SK-N-SH (cell line): ENCODE measurements around the gene CFDP1. TPM values are rescaled to one million over a fixed set of nuclear protein-coding genes. Genes with fewer than 3 reads are reported as not detected.
A peak's percentile ranks its signal among the peaks of the same experiment; 100 is the strongest.

Source experiments
- CTCF ChIA-PET: fragments of 300-600, 350-600 bp; formaldehyde crosslinking; extraction: SDS; loops from one replicate; lab custom pipeline; 2021; lab: Yijun Ruan, JAX
- POLR2A ChIA-PET: fragments of 350-600 bp; sonication (Branson Sonifier 250); formaldehyde crosslinking; extraction: SDS; loops from one replicate; lab custom pipeline; 2020; ENCODE audit warnings: antibody characterized with exemption, inconsistent platforms; lab: Yijun Ruan, JAX
- DNase-seq: peaks from one replicate; pipeline ENCODE4 v3.0.0; 2012
- H2AFZ ChIP-seq: fragments of 200-600 bp; sonication (generic); 2 replicates; pipeline ENCODE4 v1.8.1; 2016; ENCODE audit warnings: antibody characterized with exemption, mild to moderate bottlenecking, low read depth
- H3F3A ChIP-seq: fragments of 200-600 bp; sonication (generic); replicated peaks from 2 replicates; pipeline ENCODE3; 2016; ENCODE audit warnings: antibody characterized with exemption, mild to moderate bottlenecking; ENCODE audit not compliant: insufficient read depth
- H3K27ac ChIP-seq, 2 experiments: fragments of 200-500 bp in 1 of 2; fragments of 200-600 bp in 1 of 2; sonication (Bioruptor generic) in 1 of 2; sonication (generic), shearing (Covaris generic) in 1 of 2; 2 replicates each; pipeline versions ENCODE4 v1.5.1 to v1.6.1; 2014 to 2016; ENCODE audit warnings: low read depth in 2 of 2, inconsistent platforms in 1 of 2, low read length in 1 of 2, mild to moderate bottlenecking in 1 of 2, mixed read lengths in 1 of 2
- H3K27me3 ChIP-seq: fragments of 200-600 bp; sonication (generic), shearing (Covaris generic); 2 replicates; pipeline ENCODE4 v1.6.1; 2016; ENCODE audit warnings: mixed run types; ENCODE audit not compliant: insufficient read depth
- H3K36me3 ChIP-seq, 2 experiments: fragments of 200-500 bp in 1 of 2; fragments of 200-600 bp in 1 of 2; sonication (Bioruptor generic) in 1 of 2; sonication (generic) in 1 of 2; replicated peaks in 1 of 2; 2 replicates each; pipeline versions ENCODE3 to v1.5.1; 2014 to 2016; ENCODE audit warnings: low read length in 1 of 2, mild to moderate bottlenecking in 1 of 2; ENCODE audit not compliant: insufficient read depth in 2 of 2, control insufficient read depth in 1 of 2
- H3K4me1 ChIP-seq, 2 experiments: fragments of 200-500 bp in 1 of 2; fragments of 200-600 bp in 1 of 2; sonication (Bioruptor generic) in 1 of 2; sonication (generic), shearing (Covaris generic) in 1 of 2; 2 replicates each; pipeline versions ENCODE4 v1.5.1 to v1.6.1; 2014 to 2016; ENCODE audit warnings: low read depth in 1 of 2, low read length in 1 of 2, mixed run types in 1 of 2; ENCODE audit not compliant: insufficient read depth in 2 of 2, control insufficient read depth in 1 of 2
- H3K4me2 ChIP-seq: fragments of 200-600 bp; sonication (generic), shearing (Covaris generic); 2 replicates; pipeline ENCODE4 v1.6.1; 2017; ENCODE audit warnings: mixed run types
- H3K4me3 ChIP-seq, 2 experiments: fragments of 200-500 bp in 1 of 2; fragments of 200-600 bp in 1 of 2; sonication (Bioruptor generic) in 1 of 2; sonication (generic), shearing (Covaris generic) in 1 of 2; 2 replicates each; pipeline versions ENCODE4 v1.5.1 to v1.8.1; 2014 to 2016; ENCODE audit warnings: low read depth in 2 of 2, inconsistent platforms in 1 of 2, low read length in 1 of 2, mild to moderate bottlenecking in 1 of 2, mixed read lengths in 1 of 2, moderate library complexity in 1 of 2
- H3K79me2 ChIP-seq: fragments of 200-600 bp; sonication (generic); 2 replicates; pipeline ENCODE4 v1.8.1; 2017; ENCODE audit warnings: mild to moderate bottlenecking; ENCODE audit not compliant: insufficient read depth
- H3K9ac ChIP-seq: fragments of 200-600 bp; sonication (generic); 2 replicates; pipeline ENCODE4 v1.6.1; 2017; ENCODE audit warnings: mixed run types
- H3K9me2 ChIP-seq: fragments of 200-600 bp; sonication (generic); 2 replicates; pipeline ENCODE4 v1.6.1; 2017; ENCODE audit warnings: mixed run types
- H3K9me3 ChIP-seq: fragments of 200-600 bp; sonication (generic); 2 replicates; pipeline ENCODE4 v1.6.1; 2017; ENCODE audit warnings: mixed run types, mild to moderate bottlenecking, moderate library complexity
- H4K20me1 ChIP-seq: fragments of 200-600 bp; sonication (generic); 2 replicates; pipeline ENCODE4 v1.6.1; 2017; ENCODE audit warnings: mild to moderate bottlenecking, mixed run types; ENCODE audit not compliant: insufficient read depth
- CTCF ChIP-seq: fragments of 200-600 bp; sonication (generic); IDR thresholded peaks from 2 replicates; pipeline ENCODE4 v1.6.1; 2017; ENCODE audit warnings: antibody characterized with exemption, mild to moderate bottlenecking, moderate library complexity
- ELF1 ChIP-seq: IDR thresholded peaks from 2 replicates; pipeline ENCODE4 v1.4.0; 2012
- EP300 ChIP-seq, 2 experiments: IDR thresholded peaks; 2 replicates each; pipeline versions ENCODE4 v1.4.0 to v1.6.1; 2012; ENCODE audit warnings: borderline replicate concordance in 1 of 2, low read depth in 1 of 2, low read length in 1 of 2
- EZH2phosphoT487 ChIP-seq: fragments of 200-600 bp; sonication (generic); IDR thresholded peaks from 2 replicates; pipeline ENCODE4 v1.6.1; 2017; ENCODE audit warnings: low read depth, mixed run types, mild to moderate bottlenecking, antibody characterized with exemption, moderate library complexity, borderline replicate concordance
- FOSL2 ChIP-seq: IDR thresholded peaks from 2 replicates; pipeline ENCODE4 v1.4.0; 2012; ENCODE audit warnings: low read depth, mild to moderate bottlenecking, moderate library complexity, borderline replicate concordance
- FOXJ3 ChIP-seq: sonication (generic); formaldehyde crosslinking; IDR thresholded peaks from 2 replicates; pipeline ENCODE4 v1.5.1; 2020; ENCODE audit warnings: mild to moderate bottlenecking, missing genetic modification reagents
- FOXM1 ChIP-seq: IDR thresholded peaks from 2 replicates; pipeline ENCODE4 v1.4.0; 2012; ENCODE audit warnings: low read depth, mild to moderate bottlenecking
- GABPA ChIP-seq: IDR thresholded peaks from 2 replicates; pipeline ENCODE4 v1.4.0; 2012; ENCODE audit warnings: low read depth, mild to moderate bottlenecking
- GATA2 ChIP-seq: sonication (generic); formaldehyde crosslinking; IDR thresholded peaks from 2 replicates; pipeline ENCODE4 v1.5.0; 2020; ENCODE audit warnings: mild to moderate bottlenecking, missing genetic modification reagents
- IRF3 ChIP-seq: fragments of 150-350 bp; IDR thresholded peaks from 2 replicates; pipeline ENCODE4 v1.6.1; 2016; ENCODE audit warnings: mild to moderate bottlenecking, low read depth, low read length
- MAX ChIP-seq: IDR thresholded peaks from 2 replicates; pipeline ENCODE4 v1.4.0; 2012; ENCODE audit warnings: low read depth
- MEF2A ChIP-seq: IDR thresholded peaks from 2 replicates; pipeline ENCODE4 v1.4.0; 2012; ENCODE audit warnings: low read depth, borderline replicate concordance
- MXI1 ChIP-seq: IDR thresholded peaks from 2 replicates; pipeline ENCODE4 v1.6.1; 2012; ENCODE audit warnings: mild to moderate bottlenecking, low read depth, low read length, improper control_type of control experiment
- NFIC ChIP-seq: IDR thresholded peaks from 2 replicates; pipeline ENCODE4 v1.4.0; 2012; ENCODE audit warnings: borderline replicate concordance
- POLR2AphosphoS5 ChIP-seq: IDR thresholded peaks from 2 replicates; pipeline ENCODE4 v1.6.1; 2012; ENCODE audit warnings: low read depth, low read length
- RAD21 ChIP-seq: IDR thresholded peaks from 2 replicates; pipeline ENCODE4 v1.6.1; 2012; ENCODE audit warnings: mild to moderate bottlenecking, low read length
- RCOR1 ChIP-seq: fragments of 150-350 bp; IDR thresholded peaks from 2 replicates; pipeline ENCODE4 v1.6.1; 2017; ENCODE audit warnings: antibody characterized with exemption, low read length
- RFX5 ChIP-seq: IDR thresholded peaks from 2 replicates; pipeline ENCODE4 v1.6.1; 2012; ENCODE audit warnings: mild to moderate bottlenecking, improper control_type of control experiment, low read length
- RXRA ChIP-seq: IDR thresholded peaks from 2 replicates; pipeline ENCODE4 v1.4.0; 2012; ENCODE audit warnings: low read depth, mild to moderate bottlenecking, borderline replicate concordance
- SIN3A ChIP-seq: IDR thresholded peaks from 2 replicates; pipeline ENCODE4 v1.6.1; 2012; ENCODE audit warnings: low read depth, mild to moderate bottlenecking, low read length, moderate library complexity, borderline replicate concordance
- SMC3 ChIP-seq: IDR thresholded peaks from 2 replicates; pipeline ENCODE4 v1.6.1; 2012; ENCODE audit warnings: low read depth, low read length, improper control_type of control experiment
- TCF12 ChIP-seq: IDR thresholded peaks from 2 replicates; pipeline ENCODE4 v1.4.0; 2012
- WGBS: methylation state at CpG from one replicate; pipeline ENCODE4 v1.1.6; 2017; ENCODE audit warnings: low lambda C conversion rate; 5-methylcytosine and 5-hydroxymethylcytosine counted together
- polyA plus RNA-seq, 3 experiments: library from polyadenylated mRNA; depleted of rRNA; stranded (reverse); fragments of >200 nt; gene quantifications; 2 replicates each; pipeline ENCODE4 v1.2.3, GENCODE V29; 2012

Gene CFDP1
- polyA plus RNA-seq, 1 of the 3 experiments (the other 2 are of a cell fraction): 46.0 TPM

- TF ChIP-seq RAD21: peak; percentile 7; the same call in 1 of the 2 replicates
- TF ChIP-seq EZH2phosphoT487: no peak
- no peak for TF ChIP-seq MAX
- no peak for TF ChIP-seq RXRA
- TF ChIP-seq MEF2A: no peak
- no peak for TF ChIP-seq NFIC
- TF ChIP-seq EP300 (IDR thresholded peaks at IDR 0.05; ENCODE audit: borderline replicate concordance in 1 of 2, low read depth in 1 of 2, low read length in 1 of 2): peak in 1 of 2 experiments; percentile 61; a peak in 1 of 4 replicates
- peak; percentile 40; the same call in 1 of the 2 replicates for TF ChIP-seq FOXJ3 (CRISPR knock-in tag)
- no peak for TF ChIP-seq SMC3
Observed at GRCh38 chr16:75294773-75295459, 138.4 kb downstream of the CFDP1 start (continued).

GRCh38 chr16:75293772-75294171 lies 139.5 kb downstream of the CFDP1 start:
- Histone ChIP-seq H2AFZ (no peak overlapping the region), H3K4me1 (peaks cover 20 to 43% of the 10 kb centered on the region in 2 experiments; a peak in 3 of 4 replicates), H3K4me3 (no peak overlapping the region), H4K20me1 (no peaks in the 10 kb centered on the region), H3K9me2 (no peaks in the 10 kb centered on the region), H3K4me2 (no peak overlapping the region), H3F3A (peaks cover 8% of the 10 kb centered on the region), H3K9ac (no peak overlapping the region), H3K27ac (peak overlapping the region in 1 of 2 experiments; percentile 96; a peak in 2 of 4 replicates), H3K36me3 (peaks cover 24 to 28% of the 10 kb centered on the region in 2 experiments), H3K79me2 (no peaks in the 10 kb centered on the region), H3K9me3 (no peaks in the 10 kb centered on the region), H3K27me3 (no peaks in the 10 kb centered on the region)
- DNase-seq: no peak
- WGBS: 92% methylated on average over 6 of the region's 6 CpGs
- ChIA-PET CTCF (interaction anchor here (0.7 to 4.9 kb wide), 4 partner anchors 9 to 94 kb away, joined by 3 to 22 read pairs (median 6); no protein-coding TSS in a partner anchor), POLR2A (interaction anchor here (0.6 kb wide), 1 partner anchor 839 kb away, joined by 3 read pairs; no protein-coding TSS in a partner anchor)
- no peak for TF ChIP-seq FOSL2
- no peak for TF ChIP-seq FOXM1
- no peak for TF ChIP-seq RFX5
- no peak for TF ChIP-seq EP300 (IDR thresholded peaks at IDR 0.05; ENCODE audit: borderline replicate concordance in 1 of 2, low read depth in 1 of 2, low read length in 1 of 2)
- no peak for TF ChIP-seq GABPA
- TF ChIP-seq MXI1: no peak
- TF ChIP-seq MEF2A: no peak
- TF ChIP-seq TCF12: no peak
- no peak for TF ChIP-seq EZH2phosphoT487
- no peak for TF ChIP-seq CTCF
- TF ChIP-seq RCOR1: no peak
- no peak for TF ChIP-seq SIN3A
- no peak for TF ChIP-seq ELF1
- TF ChIP-seq GATA2: no peak
- TF ChIP-seq IRF3: no peak
- TF ChIP-seq POLR2AphosphoS5: no peak
